ENCODE results near the gene SLC35A5.
A peak's percentile ranks its signal among the peaks of the same experiment; 100 is the strongest.

The SLC35A5 gene

GRCh38 chr3:112627419-112627818 lies 65.6 kb downstream of the SLC35A5 start:
- DNase-seq (ENCODE audit: low spot score) = no peak

- DNase-seq (ENCODE audit: low spot score) = no peak
Observed at GRCh38 chr3:112627919-112628466, 66.1 kb downstream of the SLC35A5 start.

- DNase-seq (ENCODE audit: low spot score) = peak; percentile 72
Observed at GRCh38 chr3:112629425-112629824, 67.6 kb downstream of the SLC35A5 start.

- DNase-seq (ENCODE audit: low spot score) = no peak
Observed at GRCh38 chr3:112631257-112631656, 69.4 kb downstream of the SLC35A5 start.

GRCh38 chr3:112632596-112632995 lies 70.8 kb downstream of the SLC35A5 start:
- no peak for DNase-seq (ENCODE audit: low spot score)

GRCh38 chr3:112633191-112633590 lies 71.3 kb downstream of the SLC35A5 start:
- no peak for DNase-seq (ENCODE audit: low spot score)

- DNase-seq (ENCODE audit: low spot score) = no peak
Observed at GRCh38 chr3:112633757-112634156, 71.9 kb downstream of the SLC35A5 start.

GRCh38 chr3:112634786-112635541 lies 73.1 kb downstream of the SLC35A5 start:
- no peak for DNase-seq (ENCODE audit: low spot score)

Measured in AG08396 (cell line).